Activated naive CD4-positive, alpha-beta T cell treated with anti-CD3 and anti-CD28 coated beads, Interleukin-2, amount 50 U/mL, for 16 hours (primary cell): ENCODE measurements around the gene CAP2.

Experiments
- DNase-seq: peaks from one replicate; pipeline ENCODE4 v3.0.0-alpha.2; 2020

CAP2 gene

DNA sequence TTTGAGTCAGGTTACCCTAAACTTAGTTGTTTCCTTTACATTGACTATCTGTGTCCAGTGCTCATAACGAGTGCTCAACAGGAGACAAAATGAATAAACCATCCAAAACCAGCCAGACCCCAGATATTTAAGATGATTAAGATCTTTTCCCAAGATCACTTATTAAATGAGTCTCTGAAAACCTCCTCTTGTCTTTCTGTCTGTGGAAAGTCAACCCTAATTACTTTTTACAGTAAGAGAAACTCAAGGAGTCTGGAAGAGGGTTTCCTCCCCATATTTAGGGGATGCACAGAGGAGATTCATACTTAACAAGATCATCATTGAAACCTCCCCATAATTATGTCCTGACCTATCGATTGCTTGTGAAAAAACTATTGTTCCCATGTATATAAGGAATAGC lies 84.0 kb downstream of the CAP2 start:
- no peak for DNase-seq

DNA sequence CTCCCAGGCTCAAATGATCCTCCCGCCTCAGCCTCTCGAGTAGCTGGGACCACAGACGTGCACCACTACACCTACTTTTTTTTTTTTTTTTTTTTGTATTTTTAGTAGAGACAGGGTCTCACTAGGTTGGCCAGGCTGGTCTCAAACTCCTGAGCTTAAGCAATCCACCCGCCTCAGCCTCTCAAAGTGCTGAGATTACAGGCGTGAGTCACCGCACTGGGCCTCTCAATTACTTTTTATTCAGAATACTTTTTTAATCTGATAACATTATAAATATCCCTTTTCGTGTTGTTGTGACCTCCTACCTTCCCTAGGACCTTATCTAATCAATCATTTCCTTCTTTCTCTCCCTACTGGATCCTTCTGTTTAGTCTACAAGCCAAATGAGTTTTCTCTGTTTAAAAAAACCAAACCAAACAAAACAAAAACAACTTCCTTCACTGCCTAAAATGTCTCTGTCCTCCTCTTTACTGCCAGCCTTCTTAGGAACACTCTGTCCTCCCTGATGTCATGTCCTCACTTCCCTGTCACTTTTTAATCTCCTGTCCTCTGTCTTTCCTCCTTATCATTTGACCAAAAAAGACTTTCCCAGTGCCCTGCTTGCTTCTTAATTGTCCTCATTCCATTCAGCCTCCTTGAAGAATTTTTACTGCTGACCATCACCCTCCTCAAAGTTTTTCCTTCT lies 85.0 kb downstream of the CAP2 start:
- no peak for DNase-seq

DNA sequence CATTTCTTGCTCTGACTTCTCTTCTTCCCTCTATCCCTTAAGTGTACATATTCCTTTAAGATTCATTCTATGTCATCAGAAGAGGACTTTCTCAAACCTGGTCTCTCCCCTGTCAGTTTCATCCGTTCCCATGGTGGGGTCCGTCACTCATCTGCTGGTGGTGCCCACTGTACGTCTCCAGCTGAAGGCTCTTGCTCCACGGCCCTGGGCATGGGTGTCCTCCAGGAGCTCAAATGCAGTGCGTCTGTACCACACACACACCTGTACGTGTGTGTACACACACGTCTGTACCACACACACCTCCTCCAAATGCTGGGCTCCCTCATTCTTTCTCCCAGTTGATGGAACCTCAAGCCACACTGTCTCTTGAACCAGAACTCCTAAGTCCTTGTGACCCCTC lies 85.6 kb downstream of the CAP2 start:
- DNase-seq = no peak

DNA sequence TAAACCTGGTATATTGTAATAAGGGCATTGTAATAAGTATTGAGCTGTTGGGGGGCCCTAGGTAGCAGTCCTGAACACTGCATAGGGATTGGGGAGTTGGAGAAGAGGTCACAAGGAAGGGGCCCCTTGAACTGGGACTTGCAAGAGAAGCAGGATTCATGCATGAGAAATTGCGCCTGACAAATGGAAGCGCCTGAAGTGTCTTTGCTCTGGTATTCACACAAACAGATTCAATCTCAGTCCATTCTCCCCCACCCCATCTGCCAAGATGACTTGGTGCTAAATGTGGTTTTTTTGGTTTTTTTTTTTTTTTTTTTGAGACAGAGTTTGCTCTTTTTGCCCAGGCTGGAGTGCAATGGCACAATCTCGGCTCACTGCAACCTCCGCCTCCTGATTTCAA lies 87.1 kb downstream of the CAP2 start:
- no peak for DNase-seq

DNA sequence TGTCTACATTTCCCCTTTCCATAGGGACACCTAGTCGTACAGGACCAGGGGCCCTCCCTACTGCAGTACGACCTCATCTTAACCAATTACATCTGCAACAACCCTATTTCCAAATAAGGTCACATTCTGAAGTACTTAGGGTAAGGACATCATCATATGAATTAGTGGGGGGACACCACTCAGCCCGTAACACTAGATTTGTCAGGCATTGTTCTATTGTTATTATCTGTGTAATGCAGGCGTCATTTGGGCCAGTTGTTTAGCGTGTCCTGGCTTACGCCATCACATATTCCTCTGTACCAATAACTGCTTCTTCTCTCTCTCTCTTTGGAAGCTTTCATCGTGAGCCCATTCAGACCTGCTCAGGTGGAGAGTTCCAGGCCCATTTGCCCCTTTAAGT lies 89.3 kb downstream of the CAP2 start:
- DNase-seq = no peak

DNA sequence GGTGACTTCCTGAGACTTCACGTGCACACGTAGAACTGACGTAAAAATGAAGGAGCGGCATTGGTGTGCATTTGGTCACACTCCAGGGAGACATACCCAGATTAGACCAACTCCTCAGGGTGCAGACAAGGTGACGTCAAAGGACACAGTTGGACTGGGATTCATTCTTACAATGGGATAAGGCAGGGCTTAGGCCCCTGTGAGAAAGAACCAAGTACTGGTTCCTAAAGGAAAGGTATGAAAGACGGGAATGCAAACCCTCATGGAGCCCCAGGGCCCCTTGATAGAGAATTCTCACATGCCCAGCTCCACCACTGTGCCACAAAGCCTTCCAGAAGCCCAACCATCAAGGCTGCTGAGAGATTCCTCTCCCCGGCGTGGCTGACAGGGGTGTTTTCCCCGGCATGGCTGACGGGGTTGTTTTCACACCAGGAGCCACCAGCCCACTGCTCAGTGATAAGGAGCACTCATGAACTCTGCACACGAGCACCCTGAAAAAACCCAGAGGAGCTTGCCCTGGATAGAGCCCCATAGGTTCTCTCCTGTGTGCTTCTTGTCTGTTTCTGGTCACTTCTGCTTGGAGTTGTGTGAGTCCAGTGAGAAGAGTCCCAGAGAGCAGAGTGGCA lies 90.1 kb downstream of the CAP2 start:
- DNase-seq = no peak

DNA sequence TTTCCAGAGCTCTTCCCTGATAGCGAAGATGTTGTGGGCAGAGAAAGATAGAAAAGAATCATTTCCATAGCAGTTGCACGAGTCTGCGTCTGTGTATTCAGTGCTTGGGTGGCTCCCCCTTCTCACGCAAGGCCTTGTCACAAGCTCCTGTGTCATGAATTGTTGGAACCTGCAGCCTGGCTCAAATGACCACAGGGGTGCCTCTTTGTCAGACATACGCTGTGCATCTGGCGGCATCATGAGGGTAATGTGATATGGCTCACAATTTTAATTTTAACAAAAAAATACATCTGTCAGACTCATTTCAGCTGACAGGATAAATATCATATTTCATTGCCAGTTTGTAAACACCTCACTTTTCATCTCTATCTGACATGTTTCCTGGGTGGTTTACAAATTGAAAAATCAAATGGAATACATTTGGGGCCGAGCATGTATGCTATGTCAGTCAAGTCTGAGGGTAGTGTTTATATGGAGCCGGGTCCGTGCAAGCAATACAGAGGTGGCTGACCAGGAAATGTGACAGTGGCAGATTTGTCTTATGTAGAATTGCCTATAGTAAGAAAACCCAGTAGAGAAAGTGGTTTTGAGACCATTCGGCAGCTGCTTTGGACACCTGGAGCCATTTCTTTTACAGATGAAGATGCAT lies 90.9 kb downstream of the CAP2 start:
- no peak for DNase-seq

DNA sequence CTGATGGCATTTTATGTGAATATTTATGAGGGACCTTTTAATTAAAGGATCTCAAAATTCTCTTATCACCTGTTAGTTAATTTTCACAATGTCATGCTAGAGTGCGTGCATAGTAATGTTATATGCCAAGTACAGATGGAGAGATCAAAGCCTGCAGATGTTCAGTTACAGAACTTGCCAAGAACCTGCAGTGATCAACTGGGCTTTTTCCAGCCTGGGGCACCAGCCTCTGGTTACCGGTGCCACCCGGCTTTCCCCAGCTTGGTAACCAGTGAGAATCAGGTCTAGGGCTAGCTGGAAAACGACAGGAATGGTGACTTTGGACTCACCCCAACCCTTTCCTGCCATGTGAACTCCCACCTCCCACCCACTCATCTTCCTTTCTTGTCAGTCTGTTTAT lies 91.8 kb downstream of the CAP2 start:
- no peak for DNase-seq

DNA sequence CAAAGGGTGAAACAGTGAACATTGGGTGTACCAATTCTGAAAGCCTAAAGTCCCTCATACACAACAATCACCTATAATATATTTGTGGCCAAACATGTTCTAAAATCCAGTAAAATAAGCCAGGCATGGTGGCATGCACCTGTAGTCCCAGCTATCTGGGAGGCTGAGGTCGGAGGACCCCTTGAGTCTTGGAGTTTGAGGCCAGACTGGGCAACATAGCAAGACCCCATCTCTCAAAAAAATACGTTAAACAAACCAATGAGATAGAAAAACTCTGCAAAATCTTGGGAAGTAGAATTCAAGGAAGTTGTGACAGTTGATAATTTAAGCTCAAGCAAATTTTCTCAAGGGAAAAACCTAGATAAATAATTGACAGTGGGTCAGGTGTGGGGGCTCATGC lies 92.6 kb downstream of the CAP2 start:
- no peak for DNase-seq

DNA sequence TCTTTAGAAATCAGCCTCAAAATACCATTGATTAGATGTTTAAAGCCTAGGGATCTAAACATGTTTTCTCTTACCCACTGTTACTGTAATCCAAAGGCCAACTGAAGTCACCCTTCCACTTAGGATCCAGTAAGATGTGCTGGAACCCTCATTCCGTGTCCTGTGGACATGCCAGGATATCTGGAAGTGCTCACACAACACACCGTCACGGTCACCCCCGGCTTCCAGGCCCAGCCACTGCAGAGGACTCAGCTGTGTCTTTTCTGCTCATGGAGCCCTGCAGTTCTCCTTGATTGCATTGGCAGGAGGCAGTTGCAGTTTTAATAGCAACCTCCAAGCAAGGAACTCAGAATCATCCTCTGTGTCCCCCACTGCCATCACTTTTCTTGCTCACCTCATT lies 93.3 kb downstream of the CAP2 start:
- DNase-seq = no peak

DNA sequence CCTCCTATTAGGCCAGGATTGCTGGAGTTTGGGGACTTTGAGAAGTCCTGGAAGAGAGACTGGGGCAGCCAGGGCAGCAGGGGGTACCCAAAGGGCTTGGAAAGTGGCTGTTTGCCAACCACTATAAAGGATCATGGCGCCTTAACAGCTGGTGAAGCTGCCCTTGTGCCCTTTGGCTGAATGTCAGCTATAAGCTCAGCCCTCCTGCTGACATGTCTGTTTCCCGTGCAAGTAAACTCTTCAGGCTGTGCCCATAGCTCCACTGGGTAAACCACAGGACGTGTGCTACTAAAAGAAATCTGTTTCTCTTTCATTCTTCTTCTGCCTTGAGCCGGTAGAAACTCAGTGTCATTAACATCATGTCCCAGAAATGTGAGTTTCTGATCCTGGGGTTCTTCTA lies 97.3 kb downstream of the CAP2 start:
- no peak for DNase-seq

DNA sequence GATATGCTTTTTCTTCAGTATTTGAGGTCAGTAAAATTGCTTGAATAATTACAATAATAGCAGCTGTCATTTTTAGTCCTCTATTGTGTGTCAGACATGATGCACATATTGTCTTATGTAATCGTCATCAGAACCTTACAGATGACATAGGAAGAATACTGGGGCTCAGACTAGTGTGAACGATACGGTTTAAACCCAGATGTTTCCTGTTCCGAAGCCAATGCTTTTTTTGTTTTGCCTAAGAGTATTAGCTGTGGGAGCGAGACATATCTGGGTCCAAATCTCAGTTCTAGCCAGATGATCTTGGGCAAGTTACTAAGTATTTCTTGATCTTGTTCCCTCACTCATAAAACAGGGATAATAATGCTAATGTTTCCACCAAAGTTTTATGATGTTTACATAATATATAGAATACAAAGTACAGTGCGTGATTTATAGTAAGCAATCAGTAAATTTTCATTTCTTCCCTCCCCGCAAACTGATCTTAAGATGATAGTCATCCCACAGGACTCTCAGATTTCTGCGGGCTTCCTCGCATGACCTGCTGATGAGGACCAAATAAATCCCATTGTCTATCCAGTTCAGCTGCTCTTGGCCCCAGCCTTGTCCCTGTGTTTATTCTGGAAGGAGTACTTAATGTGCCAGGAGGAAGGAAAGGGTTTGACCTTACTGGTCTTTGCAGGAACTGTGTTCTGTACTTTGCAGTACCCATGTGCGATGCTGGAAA lies 98.2 kb downstream of the CAP2 start:
- DNase-seq = no peak

DNA sequence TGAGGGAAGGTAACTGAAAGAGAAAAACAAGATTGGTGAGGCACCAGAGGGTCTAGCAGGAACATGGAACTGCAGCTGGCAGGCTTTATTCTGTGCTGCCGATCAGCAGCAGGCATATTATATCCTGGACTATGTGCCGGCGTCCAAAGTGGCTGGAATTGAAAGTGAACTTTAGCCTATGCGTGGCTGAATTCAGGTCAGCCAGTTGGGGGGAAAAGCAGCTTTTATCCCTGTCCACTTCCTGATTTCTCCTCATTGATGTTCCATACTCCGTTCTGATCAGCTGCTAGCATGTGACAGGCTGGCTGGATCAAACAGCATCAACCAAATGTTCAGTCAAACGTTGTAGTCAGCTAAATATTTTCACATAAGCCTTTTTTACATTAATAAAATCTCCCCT lies 99.0 kb downstream of the CAP2 start:
- DNase-seq = no peak

DNA sequence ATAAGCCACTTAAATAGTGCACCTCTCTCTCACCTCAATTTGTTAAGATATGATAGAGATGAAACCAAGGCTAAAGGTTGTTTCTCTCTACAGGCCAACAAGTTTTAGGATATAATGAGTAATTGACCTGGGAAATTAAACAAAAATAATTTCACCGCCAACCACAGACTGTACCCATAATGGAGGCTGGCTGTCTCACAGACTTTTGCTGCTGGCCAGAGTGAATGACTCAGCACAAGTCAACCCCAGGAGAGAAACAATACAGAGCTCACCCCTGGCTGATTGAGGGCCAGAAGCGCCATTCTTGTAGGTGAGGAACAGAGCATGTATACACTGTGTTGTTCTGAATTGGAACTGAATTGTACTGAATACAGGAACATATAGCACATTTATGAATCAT lies 99.9 kb downstream of the CAP2 start:
- DNase-seq = no peak

DNA sequence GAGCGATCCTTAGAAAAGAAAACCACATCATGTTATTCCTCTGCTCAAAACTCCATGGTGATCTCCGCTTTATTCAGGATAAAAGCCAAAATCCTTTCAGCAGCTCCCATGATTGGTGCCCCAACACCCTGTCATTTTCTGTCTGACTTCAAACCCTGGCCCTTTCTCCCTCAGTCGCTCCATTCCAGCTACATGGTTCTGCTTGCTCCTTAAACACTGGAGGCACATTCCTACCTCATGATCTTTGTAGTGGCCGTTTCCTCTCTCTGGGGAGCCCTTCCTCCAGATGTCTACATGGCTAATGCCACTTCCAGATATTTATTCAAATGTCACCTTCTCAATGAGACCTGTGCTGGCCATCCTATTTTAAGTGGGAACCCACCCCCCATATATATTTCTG lies 100.8 kb downstream of the CAP2 start:
- no peak for DNase-seq

DNA sequence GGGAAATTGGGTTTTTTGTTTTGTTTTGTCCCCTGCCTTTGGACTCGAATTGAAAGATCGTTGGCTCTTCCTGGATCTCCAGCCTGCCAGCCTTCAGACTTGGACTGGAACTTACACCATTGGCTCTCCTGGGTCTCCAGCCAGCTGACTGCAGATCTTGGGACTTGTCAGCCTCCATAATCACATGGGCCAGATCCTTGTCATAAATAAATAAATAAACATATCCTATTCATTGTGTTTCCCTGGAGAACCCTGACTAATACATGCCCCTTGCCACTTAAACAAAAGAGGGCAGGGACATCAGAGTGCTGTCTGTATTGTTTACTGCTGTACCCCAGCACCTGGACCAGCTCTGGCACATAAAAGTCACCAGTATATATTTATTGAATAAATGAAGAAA lies 101.5 kb downstream of the CAP2 start:
- DNase-seq = no peak

DNA sequence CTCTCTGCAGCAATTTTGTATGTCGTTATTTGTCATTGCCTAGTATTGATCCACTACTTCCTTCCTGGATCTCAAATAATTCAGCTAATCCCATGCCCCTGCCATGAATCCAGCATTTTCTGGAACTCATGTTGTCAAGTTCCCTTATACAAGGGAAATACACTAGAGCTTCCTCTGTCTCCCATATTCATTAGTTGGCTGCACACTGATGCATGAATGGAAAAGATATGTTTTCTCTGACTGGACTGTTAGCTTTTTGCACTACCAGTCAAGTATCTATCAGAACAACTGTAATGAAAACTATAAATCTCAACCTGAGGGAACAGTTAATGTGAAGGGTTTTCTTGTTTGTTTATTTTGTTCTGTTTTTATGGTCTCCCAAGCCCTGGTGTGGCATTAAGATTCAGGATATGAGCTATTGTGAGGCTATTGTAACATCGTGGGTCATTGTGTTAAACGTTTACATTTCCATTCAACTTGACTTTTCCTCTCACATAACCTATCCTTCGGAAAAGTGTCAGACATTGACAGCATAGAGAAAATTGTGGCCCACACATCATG lies 104.2 kb downstream of the CAP2 start:
- DNase-seq = no peak

DNA sequence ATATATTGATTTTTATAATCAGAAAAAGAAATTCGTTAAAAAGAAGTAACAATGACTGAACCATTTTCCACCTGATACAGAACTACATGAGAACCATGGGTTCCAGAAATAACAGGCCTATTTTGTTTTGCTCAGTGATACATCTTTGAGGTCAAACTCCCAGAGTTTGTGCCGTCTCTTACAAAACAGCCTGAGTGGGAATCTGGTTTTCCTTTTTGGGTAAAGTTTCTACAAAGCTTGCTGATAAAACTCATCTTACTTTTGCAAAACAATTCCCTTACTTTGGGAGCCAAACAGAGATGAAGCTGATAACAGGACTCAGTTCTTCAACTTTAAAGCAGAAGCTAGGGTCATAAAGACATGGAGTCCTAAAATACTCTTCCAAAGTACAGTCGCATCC lies 108.0 kb downstream of the CAP2 start:
- no peak for DNase-seq

DNA sequence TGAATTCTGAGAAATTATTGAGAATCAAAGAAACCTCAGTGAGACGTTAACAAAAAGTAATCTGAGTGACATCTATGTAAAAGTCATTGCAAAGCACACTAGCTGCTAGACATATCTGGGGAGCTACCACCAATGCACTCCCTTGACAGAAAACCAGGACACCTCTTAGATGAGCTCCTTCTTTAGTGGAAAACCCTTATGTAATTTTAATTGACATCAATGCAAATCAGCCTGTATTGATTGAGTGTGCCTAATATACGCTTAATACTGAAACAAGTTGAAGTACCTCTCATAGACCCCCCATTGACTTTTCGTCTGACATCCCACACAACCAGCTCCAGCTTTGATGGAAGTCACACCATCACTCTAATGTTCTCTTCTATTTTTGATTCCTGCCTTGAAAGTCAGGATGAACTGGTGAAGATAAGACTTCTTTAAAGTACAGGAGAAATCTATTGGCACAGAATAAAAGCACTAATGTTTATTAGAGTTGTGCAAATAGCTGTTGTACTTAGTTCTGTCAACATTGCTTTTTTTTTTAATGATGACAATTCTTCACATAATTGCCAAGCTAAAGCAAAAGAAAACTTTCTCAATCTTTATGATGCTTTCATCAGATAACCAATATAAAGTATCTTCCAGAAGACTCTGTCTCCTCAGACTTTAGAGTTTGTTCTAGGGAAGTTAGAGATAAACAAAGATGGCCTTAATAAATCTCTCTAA lies 108.7 kb downstream of the CAP2 start:
- DNase-seq = no peak

DNA sequence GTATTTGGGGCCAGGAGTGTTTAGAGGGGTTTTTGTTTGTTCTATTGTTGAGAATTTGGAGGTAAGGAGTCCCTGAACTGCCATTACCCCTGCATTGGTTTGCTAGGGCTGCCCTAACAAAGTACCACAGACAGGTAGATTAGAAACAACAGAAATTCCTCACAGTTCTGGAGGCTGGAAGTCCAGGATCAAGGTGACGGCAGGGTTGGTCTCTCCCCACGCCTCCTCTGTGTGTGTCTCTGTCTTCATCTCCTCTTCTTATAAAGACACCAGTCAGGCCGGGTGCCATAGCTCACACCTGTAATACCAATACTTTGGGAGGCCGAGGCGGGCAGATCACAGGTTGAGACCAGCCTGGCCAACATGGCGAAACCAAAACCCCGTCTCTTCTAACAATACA lies 109.7 kb downstream of the CAP2 start:
- DNase-seq = no peak

DNA sequence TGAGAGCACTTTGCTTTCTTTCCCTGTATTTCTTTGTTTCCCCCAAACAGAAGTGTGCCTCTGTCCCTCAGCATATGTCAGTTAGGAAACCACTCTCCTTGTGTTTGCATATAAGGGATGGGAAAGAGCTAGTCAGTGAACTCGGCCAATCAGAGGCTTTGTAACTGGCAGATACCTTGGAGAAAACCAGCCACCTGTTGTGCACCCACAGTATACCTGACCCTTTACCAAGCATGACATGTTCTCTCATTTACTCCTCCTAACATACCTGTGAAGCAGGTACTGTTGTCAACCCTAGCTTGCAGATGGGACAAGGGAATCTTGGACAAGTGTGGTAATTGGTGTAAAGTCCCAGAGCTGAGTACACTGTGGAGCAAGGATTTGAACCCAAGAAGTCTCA lies 110.6 kb downstream of the CAP2 start:
- no peak for DNase-seq

DNA sequence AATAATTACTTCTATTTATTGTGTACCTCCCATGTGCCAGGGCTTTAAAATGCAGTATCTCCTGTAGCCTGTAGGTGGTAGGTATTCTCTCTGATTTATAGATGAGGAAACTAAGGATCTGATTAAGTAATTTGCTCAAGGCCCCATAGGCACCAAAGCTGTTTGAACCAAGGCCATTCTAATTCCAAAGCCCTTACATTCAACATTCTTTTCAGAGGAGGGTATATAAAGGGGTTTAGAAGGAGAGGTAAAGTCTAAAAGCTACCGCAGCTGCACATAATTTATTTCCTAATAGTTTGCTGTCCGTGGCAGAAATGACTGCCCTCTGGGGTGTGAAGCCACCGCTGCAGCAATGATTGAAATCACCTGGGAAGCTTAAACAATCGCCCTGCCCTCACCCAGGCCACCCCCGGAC lies 111.7 kb downstream of the CAP2 start:
- DNase-seq = no peak

DNA sequence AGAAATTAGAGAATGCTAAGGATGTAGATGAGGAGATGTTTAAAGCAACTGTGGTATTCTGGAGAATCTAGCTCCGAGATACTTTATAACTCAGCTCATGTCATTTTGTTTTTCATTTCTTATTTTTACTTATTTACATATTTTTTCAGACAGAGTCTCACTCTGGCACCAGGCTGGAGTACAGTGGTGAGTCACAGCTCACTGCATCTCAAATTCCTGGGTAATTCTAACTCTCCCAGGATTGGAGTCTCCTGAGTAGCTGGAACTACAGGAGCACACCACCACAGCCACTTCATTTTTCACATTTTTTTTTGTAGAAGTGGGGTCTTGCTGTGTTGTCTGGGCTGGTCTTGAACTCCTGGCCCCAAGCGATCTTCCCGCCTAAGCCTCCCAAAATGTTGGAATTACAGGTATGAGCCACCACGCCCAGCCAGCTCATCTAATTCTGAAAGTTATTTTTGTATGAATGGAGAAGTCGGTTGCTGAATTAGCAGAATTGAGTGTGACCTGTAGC lies 112.4 kb downstream of the CAP2 start:
- DNase-seq = no peak
